GM18873 (cell line): ENCODE data around the gene GTF2B.
"Not testable (repeated sequence)": the region's sequence is repeated elsewhere in the genome, so short reads cannot be mapped to it uniquely, and the experiment has no call there.

Experiments
- ATAC-seq: cut with Tn5 transposase; IDR thresholded peaks from one replicate; pipeline ENCODE4 v1.9.1; 2021; ENCODE audit warnings: mild to moderate bottlenecking, moderate library complexity, moderate number of reproducible peaks; ENCODE audit not compliant: unreplicated experiment, low FRiP score

Gene GTF2B

GRCh38 chr1:88891318-88891950 lies at the start of gene GTF2B:
Gene GTF2B (minus strand): TSS chr1:88891567. CDS start chr1:88891499, 68 bp downstream.
- ATAC-seq, result peak; percentile 87

GRCh38 chr1:88938528-88938927 lies 47.2 kb upstream of the GTF2B start:
- not testable (repeated sequence) for ATAC-seq

GRCh38 chr1:88936760-88937342 lies 45.5 kb upstream of the GTF2B start:
- ATAC-seq, result no peak

- ATAC-seq, result no peak
These were observed 44.8 kb upstream of the GTF2B start for GRCh38 chr1:88936223-88936523.

GRCh38 chr1:88935522-88936222 lies 44.3 kb upstream of the GTF2B start:
- ATAC-seq, result no peak

- ATAC-seq, result not testable (repeated sequence)
These were observed 38.8 kb upstream of the GTF2B start for GRCh38 chr1:88930176-88930575.

- ATAC-seq, result no peak
These were observed 31.9 kb upstream of the GTF2B start for GRCh38 chr1:88923224-88923623.

GRCh38 chr1:88922214-88922613 lies 30.8 kb upstream of the GTF2B start:
- ATAC-seq, result no peak

GRCh38 chr1:88920845-88921244 lies 29.5 kb upstream of the GTF2B start:
- ATAC-seq, result no peak

- no peak for ATAC-seq
These were observed 26.1 kb upstream of the GTF2B start for GRCh38 chr1:88917321-88918025.

- ATAC-seq, result no peak
These were observed 25.5 kb upstream of the GTF2B start for GRCh38 chr1:88916883-88917282.

- ATAC-seq, result not testable (repeated sequence)
These were observed 20.4 kb upstream of the GTF2B start for GRCh38 chr1:88911800-88912199.

- no peak for ATAC-seq
These were observed 19.8 kb upstream of the GTF2B start for GRCh38 chr1:88911161-88911560.

GRCh38 chr1:88910401-88910800 lies 19.0 kb upstream of the GTF2B start:
- ATAC-seq, result no peak

- ATAC-seq, result no peak
These were observed 9.5 kb upstream of the GTF2B start for GRCh38 chr1:88900883-88901282.

- ATAC-seq, result no peak
These were observed 5.8 kb upstream of the GTF2B start for GRCh38 chr1:88897070-88897730.

GRCh38 chr1:88892357-88892877 lies 1.1 kb upstream of the GTF2B start:
- ATAC-seq, result no peak

- ATAC-seq, result no peak
These were observed 579 bp upstream of the GTF2B start for GRCh38 chr1:88891951-88892340.

GRCh38 chr1:88890791-88891317 lies 513 bp downstream of the GTF2B start:
- ATAC-seq, result no peak

GRCh38 chr1:88890131-88890530 lies 1.2 kb downstream of the GTF2B start:
- no peak for ATAC-seq
